Measurements from ENCODE around the gene CFAP107.

CFAP107 gene

GRCh38 chr1:12811409-12811784, 65.4 kb downstream of the CFAP107 start:
- in situ Hi-C loops (cut with HindIII; ENCODE audit: low pct_unique_long_range_greater_than_20kb, low sequenced_read_pairs), result no loop called here
- DNase-seq (ENCODE audit: low read depth in 1 of 2, low spot score in 1 of 2), result no peak
- no peak for TF ChIP-seq JUND (IDR thresholded peaks at IDR 0.05; ENCODE audit: low read depth)

Measured in T47D (cell line).